Body of pancreas (tissue), 4 donors: ENCODE data around the gene CEP112. TPM values are rescaled to one million over a fixed set of nuclear protein-coding genes. Genes with fewer than 3 reads are reported as not detected.

Experiments
- ATAC-seq: fragments of 150-250 bp; one replicate; pipeline ENCODE4 v1.9.1; 2016
- DNase-seq, 4 donors: peaks; one replicate each; pipeline ENCODE4 v3.0.0-alpha.2; 2019
- H3K27ac ChIP-seq, 4 donors: fragments of 200-600 bp; sonication (generic); 1 replicate in 3 of 4; 2 replicates in 1 of 4; pipeline versions ENCODE4 v1.5.1 to v1.6.1; 2016 to 2019; ENCODE audit warnings: mild to moderate bottlenecking in 1 of 4, mixed read lengths in 1 of 4, moderate library complexity in 1 of 4
- H3K27me3 ChIP-seq, 2 donors: fragments of 200-600 bp; sonication (generic); one replicate each; pipeline ENCODE4 v1.6.0; 2016; ENCODE audit warnings: mild to moderate bottlenecking in 1 of 2
- H3K36me3 ChIP-seq, 2 donors: fragments of 200-600 bp; sonication (generic); replicated peaks in 1 of 2; 2 replicates each; pipeline ENCODE4 v1.5.1; 2016; ENCODE audit warnings: low read depth in 2 of 2; ENCODE audit not compliant: insufficient read depth in 1 of 2
- H3K4me1 ChIP-seq: fragments of 200-600 bp; sonication (generic); one replicate; pipeline ENCODE4 v1.6.0; 2016
- H3K4me3 ChIP-seq, 2 donors: fragments of 200-600 bp; sonication (generic); 1 replicate in 1 of 2; 2 replicates in 1 of 2; pipeline ENCODE4 v1.5.1; 2016 to 2019
- H3K9me3 ChIP-seq, 3 donors: fragments of 200-600 bp; sonication (generic); 1 replicate in 2 of 3; 2 replicates in 1 of 3; pipeline ENCODE4 v1.5.1; 2016
- CTCF ChIP-seq, 7 experiments: fragments of 450-650 bp in 4 of 7; fragments of 200-600 bp in 3 of 7; sonication (generic) in 3 of 7; IDR thresholded peaks; one replicate each; pipeline ENCODE4 v1.5.1; 2016 to 2019; ENCODE audit warnings: antibody characterized with exemption in 7 of 7
- POLR2A ChIP-seq, 3 donors: fragments of 450-650 bp; IDR thresholded peaks; one replicate each; pipeline ENCODE4 v1.6.1; 2016; ENCODE audit warnings: antibody characterized with exemption in 3 of 3, mild to moderate bottlenecking in 2 of 3
- WGBS, 2 donors: methylation state at CpG; one replicate each; pipeline ENCODE4 v1.1.5; 2017; 5-methylcytosine and 5-hydroxymethylcytosine counted together
- intact Hi-C: fragments of 100-400 bp; cut with DNase I; formaldehyde crosslinking; loops from one replicate; pipeline ENCODE4 v1.15.1; 2023
- total RNA-seq, 2 donors: library from RNA; depleted of rRNA; stranded (reverse); fragments of >200 nt; gene quantifications; one replicate each; pipeline ENCODE4 v1.1.0, GENCODE V29; 2016

CEP112 gene
- total RNA-seq, 2 donors from 2014 or later: 5.2 to 10.2 TPM

GRCh38 chr17:65776890-65777289 is 415.0 kb downstream of the CEP112 start:
- Histone ChIP-seq H3K27ac (no peak overlapping the region), H3K4me3 (no peak overlapping the region), H3K4me1 (no peaks in the 10 kb centered on the region), H3K36me3 (no peaks in the 10 kb centered on the region), H3K9me3 (no peaks in the 10 kb centered on the region), H3K27me3 (no peaks in the 10 kb centered on the region)
- ATAC-seq (no peak), DNase-seq (no peak)
- WGBS, 2 donors: 61 to 62% methylated on average over 3 of the region's 3 CpGs
- intact Hi-C loops: no loop called here
- TF ChIP-seq CTCF (IDR thresholded peaks at IDR 0.05) (no peak), POLR2A (IDR thresholded peaks at IDR 0.05) (no peak)

- Histone ChIP-seq H3K4me3 (no peak overlapping the region), H3K4me1 (no peaks in the 10 kb centered on the region), H3K27me3 (no peaks in the 10 kb centered on the region), H3K27ac (no peak overlapping the region), H3K9me3 (no peaks in the 10 kb centered on the region), H3K36me3 (no peaks in the 10 kb centered on the region)
- no peak for TF ChIP-seq POLR2A (IDR thresholded peaks at IDR 0.05)
- TF ChIP-seq CTCF (IDR thresholded peaks at IDR 0.05): no peak
- intact Hi-C loops: no loop called here
- ATAC-seq (no peak), DNase-seq (no peak)
- WGBS, 2 donors: 85 to 86% methylated on average over 6 of the region's 6 CpGs
Observed at GRCh38 chr17:65774787-65775186, 417.1 kb downstream of the CEP112 start.

GRCh38 chr17:65772989-65773388 is 418.9 kb downstream of the CEP112 start:
- intact Hi-C loops: no loop called here
- H3K27me3 ChIP-seq: no peaks in the 10 kb centered on the region
- DNase-seq (no peak), ATAC-seq (no peak)
- no peak for TF ChIP-seq CTCF (IDR thresholded peaks at IDR 0.05)
- TF ChIP-seq POLR2A (IDR thresholded peaks at IDR 0.05): no peak
- no peak overlapping the region for H3K27ac ChIP-seq
- no peaks in the 10 kb centered on the region for H3K9me3 ChIP-seq
- WGBS, 2 donors: 73 to 81% methylated on average over 6 of the region's 6 CpGs
- H3K36me3 ChIP-seq: no peaks in the 10 kb centered on the region
- no peak overlapping the region for H3K4me3 ChIP-seq
- H3K4me1 ChIP-seq: no peaks in the 10 kb centered on the region

DNA sequence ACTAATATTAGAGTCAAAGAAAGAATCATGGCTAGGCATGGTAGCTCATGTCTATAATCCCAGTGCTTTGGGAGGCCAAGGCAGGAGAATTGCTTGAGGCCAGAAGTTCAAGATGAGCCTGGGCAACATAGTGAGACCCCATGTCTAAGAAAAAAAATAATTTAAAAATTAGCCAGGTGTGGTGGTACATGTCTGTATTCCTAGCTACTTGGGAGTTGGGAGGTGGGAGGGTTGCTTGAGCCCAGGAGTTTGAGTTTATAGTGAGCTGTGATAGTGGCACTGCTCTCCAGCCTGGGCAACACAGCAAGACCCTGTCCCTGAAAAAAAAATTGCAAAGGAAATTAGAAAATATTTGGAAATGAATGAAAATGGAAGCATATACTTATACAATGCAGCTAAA is 420.2 kb downstream of the CEP112 start:
- DNase-seq: no peak
- Histone ChIP-seq H3K27me3 (no peaks in the 10 kb centered on the region), H3K36me3 (no peaks in the 10 kb centered on the region), H3K27ac (no peak overlapping the region), H3K4me3 (no peak overlapping the region), H3K4me1 (no peaks in the 10 kb centered on the region), H3K9me3 (no peaks in the 10 kb centered on the region)
- ATAC-seq: no peak
- intact Hi-C loops: no loop called here
- TF ChIP-seq POLR2A (IDR thresholded peaks at IDR 0.05) (no peak), CTCF (IDR thresholded peaks at IDR 0.05) (no peak)

- WGBS, 2 donors: 82 to 83% methylated on average over 1 of the region's 1 CpG
- H3K27me3 ChIP-seq: no peaks in the 10 kb centered on the region
- DNase-seq: no peak
Observed at GRCh38 chr17:65763786-65764185, 428.1 kb downstream of the CEP112 start.

More at GRCh38 chr17:65763786-65764185, 428.1 kb downstream of the CEP112 start:
- TF ChIP-seq POLR2A (IDR thresholded peaks at IDR 0.05) (no peak), CTCF (IDR thresholded peaks at IDR 0.05) (no peak)
- intact Hi-C loops: no loop called here
- no peak overlapping the region for H3K4me3 ChIP-seq
- ATAC-seq: no peak
- no peaks in the 10 kb centered on the region for H3K4me1 ChIP-seq
- H3K9me3 ChIP-seq: no peaks in the 10 kb centered on the region
- H3K27ac ChIP-seq: no peak overlapping the region
- no peaks in the 10 kb centered on the region for H3K36me3 ChIP-seq
